GM18520 (cell line): ENCODE data around the gene MIA.
"Not testable (repeated sequence)": the region's sequence is repeated elsewhere in the genome, so short reads cannot be mapped to it uniquely, and the experiment has no call there.

Source experiments
- ATAC-seq: cut with Tn5 transposase; IDR thresholded peaks from one replicate; pipeline ENCODE4 v1.9.1; 2021; ENCODE audit not compliant: unreplicated experiment

Gene MIA

DNA sequence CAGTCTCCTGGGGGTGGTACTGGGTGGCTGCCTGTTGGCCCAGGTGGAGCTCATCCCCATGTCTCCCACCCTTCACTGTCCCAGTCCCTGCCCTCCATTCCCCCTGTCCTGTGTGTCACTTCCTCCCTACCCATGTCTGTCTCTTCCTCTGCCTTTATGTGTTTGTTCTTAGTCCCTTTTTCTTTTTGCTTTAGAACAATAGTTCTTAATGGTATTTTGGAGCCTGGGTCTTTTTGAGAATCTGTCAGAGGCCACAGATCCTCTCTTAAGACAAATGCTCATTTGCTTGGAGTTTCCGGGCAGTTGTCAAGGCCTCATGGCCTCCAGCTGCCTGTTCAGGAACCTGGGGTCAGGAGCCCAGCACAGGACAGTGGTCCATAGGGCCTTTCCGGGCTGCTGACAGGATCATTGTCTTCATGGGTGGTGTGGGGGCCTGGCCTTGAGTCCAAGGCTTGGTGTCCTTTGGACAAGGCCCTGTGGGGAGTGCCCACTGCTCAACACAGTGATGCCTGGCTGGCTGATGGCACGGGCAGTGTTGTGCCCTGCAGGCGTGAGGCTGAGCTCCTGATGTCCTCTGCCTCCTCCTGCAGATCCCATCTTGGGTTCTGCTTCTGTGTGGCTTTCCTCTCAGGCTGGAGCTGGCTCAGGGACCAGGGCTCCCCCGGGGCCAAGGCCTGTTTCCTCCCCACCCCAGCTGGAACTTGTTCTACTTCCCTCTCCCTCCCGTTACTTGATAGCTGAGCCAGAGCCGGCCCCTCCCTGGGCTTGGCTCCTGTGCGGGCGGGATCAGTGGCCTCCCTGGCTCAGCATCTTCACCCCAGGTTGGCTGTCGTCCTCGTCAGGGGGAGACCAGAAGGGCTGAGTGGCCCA lies 27.2 kb downstream of the MIA start:
- ATAC-seq = no peak

DNA sequence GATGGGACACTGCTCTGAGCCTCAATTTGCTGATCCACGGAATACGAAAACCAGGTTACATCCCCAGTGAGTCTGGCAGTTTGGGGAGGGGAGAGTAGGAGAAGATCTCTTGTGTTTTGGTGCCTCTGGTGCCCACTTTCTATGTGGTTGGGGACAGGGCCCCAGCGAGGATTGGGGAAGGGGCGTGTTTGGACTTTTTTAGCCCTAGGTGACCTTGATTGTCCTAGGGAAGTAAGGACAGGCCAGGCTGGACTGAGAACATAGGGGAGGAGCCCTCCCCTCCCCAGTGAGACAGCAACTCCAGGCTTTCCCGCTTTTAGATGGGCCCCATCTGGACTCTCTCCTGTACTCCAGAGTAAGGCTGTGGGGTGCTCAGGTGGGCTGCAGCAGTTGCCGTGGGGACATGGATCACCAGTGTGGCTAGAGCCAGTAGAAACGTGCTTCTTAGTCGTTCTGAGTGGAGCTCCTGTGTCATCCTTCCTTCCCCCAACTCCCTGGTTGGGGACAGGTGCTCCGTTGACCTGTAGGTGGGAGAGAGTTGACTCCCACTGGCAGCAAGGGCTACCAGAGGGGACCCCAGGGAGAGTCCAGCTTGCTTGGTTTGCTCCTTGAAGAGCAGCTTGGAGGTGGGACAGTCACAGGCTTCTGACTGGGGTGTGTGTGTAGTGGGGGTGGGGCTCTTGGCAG lies 28.0 kb downstream of the MIA start:
- ATAC-seq = no peak

DNA sequence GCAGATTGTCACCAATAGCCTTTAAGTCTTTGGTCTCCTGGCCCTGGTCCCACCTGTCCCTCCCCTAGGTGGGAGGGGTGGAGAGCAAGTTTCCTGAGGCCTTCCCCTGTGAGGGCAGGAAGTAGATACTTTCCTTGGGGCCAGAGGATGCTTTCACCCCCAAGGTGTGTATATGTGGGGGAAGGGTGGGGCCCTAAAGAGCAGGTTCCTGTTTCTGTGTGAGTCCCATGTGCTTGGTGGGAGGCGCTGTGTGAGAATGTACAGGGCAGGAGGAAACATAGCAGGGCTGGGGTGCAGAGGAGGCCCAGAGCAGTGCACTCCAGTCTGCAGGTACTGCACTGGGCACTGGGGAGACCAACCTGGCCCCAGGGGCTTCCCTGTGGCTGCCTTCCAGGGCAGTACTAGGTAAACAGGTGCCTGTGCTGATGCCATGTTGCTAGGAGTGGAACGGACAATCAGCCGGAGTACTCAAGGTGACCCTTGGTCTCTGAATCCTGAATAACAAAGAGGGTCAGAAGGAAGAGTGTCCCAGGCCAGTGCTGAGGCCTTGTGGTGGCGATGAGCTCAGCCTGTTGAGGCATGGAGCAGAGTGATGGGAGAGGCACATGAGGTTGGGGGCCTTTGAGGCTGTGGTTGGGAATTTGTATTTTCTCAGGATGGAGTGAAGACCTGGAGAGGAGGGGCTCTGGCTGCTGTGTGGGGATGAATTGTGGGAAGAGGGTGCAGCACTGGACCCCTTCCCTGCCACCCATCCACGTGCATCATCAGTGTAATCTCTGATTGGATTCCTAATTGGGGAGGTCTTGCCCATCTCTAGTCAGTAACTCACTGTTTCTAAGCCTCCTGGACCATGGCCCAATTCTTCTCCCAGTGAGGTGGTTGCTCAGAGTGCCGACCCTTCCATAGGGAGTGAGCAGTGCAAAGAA lies 28.8 kb downstream of the MIA start:
- no peak for ATAC-seq

DNA sequence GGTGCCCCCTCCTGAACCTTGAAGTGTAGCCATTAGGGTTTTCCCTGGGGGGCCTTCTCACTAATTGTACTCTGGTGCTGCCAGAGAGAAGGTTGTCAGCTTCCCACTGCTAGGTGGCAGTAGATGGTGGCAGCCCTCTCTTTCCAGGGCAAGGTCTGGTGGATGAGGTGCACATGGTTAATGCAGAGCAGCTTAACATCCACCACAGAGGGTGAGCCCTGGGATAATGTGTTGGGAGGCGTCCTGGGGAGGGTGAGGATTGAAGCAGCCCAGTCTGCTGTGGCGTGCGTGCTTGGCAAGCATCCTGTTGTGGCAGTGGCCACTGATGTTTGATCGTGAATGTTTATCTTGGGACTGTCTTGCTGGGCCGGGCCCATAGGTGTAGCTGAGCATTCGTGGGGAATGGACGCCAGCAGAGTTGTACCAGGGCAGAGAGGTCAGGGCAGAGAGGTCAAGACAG lies 29.5 kb downstream of the MIA start:
- no peak for ATAC-seq

DNA sequence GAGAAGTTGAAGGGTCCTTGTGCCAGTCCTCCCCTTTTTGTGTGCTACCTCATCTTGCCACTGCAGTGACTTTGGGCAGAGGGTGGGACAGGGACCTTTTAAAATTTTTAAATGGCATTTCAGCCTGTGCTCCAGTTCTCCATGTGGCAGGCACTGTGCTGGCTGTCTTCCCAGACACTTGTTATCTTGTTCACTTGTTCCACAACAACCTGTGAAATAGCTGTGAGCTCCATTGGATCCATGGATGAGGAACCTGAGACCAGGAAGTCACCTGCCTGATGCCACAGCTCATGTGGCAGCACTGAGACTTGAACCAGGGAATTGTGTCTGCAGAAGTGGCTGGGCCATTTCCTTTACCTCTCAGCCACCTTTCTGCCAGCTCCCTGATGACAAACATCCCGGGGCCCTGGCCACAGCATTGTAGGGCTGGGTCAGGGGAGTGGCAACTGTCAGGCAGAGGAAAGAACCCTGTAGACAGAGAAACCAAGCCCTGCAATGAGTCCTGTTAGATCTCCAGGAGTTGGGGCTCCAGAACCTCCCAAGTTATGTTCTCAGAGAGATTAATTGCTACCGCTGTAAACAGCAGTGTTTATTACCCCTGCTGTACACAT lies 30.0 kb downstream of the MIA start:
- ATAC-seq = no peak

DNA sequence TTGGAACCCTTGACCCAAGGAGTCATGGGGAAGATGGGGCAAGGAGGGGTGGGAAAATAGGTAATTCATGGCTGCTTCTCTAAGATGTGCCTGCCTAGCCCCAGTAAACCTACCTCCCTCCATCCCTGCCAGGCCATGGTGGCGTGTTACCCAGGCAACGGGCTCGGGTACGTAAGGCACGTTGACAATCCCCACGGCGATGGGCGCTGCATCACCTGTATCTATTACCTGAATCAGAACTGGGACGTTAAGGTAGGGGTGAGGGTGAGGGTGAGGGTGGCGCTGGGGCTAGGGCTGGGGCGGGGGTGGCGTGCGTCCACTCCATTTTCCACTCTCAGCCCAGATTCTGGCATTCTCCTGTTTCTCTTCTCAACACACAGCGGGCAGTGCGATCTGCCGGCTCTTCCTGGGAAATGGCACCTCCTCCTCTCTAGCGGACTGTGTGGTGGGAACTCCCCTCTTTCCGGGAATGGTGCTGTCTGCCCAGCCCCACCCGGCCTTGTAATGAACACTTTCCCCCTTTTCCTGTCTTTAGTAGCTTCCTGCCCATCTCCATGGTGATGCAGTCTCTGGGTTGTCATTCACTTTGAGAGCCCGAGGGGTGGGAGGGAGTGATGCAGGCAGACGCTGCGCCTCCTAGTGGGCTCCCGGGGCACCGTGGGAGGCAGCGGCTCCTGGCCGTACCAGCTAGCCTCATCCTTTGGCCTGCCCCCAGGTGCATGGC lies 31.3 kb downstream of the MIA start:
- ATAC-seq = no peak

DNA sequence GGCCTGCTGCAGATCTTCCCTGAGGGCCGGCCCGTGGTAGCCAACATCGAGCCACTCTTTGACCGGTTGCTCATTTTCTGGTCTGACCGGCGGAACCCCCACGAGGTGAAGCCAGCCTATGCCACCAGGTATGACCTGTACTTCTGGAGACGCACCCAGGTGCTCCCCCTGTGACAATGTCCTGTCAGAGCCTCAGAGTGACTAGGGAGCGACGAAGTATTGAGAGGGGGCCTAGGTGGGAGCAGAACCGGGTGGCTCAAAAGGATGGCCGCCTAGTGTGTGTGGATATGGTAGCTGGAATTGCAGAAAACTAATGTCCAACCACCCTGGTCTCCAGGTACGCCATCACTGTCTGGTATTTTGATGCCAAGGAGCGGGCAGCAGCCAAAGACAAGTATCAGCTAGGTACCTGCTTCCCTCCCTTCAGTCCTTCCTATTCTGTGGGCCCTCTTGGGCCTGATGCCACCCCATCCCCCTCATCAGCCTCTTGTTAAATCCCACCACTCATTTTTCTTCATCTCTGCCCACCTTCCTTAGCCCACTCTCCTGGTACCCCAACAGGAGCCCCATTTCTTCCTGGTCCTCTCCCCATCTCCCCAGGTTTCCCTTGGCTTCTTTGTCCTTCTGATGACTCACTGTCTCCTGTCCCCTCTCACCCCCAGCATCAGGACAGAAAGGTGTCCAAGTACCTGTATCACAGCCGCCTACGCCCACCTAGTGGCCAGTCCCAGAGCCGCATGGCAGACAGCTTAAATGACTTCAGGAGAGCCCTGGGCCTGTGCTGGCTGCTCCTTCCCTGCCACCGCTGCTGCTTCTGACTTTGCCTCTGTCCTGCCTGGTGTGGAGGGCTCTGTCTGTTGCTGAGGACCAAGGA lies 32.1 kb downstream of the MIA start:
- no peak for ATAC-seq

DNA sequence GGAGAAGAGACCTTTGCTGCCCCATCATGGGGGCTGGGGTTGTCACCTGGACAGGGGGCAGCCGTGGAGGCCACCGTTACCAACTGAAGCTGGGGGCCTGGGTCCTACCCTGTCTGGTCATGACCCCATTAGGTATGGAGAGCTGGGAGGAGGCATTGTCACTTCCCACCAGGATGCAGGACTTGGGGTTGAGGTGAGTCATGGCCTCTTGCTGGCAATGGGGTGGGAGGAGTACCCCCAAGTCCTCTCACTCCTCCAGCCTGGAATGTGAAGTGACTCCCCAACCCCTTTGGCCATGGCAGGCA lies 32.7 kb downstream of the MIA start:
- ATAC-seq = no peak

DNA sequence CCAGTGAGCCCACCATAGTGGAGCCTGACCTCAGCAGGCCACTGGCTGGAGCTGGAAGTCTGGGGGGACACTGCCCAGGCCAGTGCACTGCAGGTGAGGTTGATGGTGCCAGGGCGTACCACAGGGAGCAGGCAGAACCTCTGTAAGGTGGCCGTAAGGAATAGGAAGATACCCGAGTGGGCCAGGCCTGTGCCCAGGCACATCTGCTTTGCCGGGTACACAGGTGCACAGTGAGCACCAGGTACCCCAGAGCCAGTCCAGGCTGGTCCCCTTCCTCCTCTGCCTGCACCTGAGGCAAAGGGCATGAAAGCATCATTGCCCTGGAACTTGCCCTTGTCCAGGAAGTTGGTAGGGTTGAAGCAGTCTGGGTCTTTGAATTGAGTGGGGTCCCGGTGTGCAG lies 33.2 kb downstream of the MIA start:
- no peak for ATAC-seq

DNA sequence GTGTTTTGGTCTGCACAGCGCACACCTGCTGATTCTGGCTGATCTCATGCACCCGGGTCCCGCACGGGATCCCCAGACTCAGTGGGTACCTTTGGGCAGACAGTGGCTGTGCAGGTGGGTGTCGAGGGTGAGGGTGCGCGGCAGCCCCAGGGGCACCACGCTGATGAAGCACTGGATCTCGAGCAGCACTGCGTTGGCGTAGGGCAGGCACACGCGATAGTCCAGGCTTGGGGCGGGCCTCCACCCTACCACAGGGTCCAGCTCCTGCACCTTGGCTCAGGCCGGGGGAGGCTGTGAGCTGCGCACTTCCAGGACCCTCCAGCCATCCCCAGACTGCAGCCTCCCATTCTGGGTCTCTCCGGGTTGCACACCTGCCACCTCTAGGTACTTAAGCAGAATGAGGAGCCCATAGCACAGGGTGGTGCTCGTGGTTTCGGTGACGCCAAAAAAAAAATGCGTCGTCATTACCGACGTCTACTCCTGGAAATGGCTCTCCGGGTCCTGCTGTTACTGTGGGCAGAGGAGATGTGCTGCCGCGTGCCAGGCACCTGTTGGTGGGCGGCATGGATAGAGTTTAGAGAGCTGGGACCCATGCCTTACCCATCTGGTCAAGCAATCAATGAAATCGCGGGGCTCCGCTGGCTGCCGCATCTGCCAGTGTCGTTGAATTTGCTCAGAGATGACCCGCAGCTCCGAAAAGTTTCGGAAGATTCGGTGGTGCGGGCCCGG lies 34.2 kb downstream of the MIA start:
- no peak for ATAC-seq

DNA sequence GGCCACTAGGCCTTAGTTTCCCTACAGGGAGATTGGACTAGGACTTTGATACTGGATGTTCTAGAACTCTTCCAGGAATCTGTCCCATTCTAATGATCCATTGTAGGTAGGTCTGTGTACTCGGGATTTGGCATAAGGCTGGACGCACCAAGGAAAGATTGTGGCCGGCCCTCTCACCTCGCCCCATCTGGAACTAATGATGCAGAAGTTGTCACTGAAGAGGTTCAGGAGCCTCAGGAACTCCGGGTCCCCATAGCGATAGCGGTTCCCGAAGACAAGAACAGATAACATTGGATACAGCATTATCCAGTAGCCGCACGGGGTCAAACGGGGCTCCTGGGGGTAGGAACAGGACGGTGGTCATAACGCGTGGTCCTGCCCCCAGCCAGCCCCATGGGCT lies 34.8 kb downstream of the MIA start:
- no peak for ATAC-seq

DNA sequence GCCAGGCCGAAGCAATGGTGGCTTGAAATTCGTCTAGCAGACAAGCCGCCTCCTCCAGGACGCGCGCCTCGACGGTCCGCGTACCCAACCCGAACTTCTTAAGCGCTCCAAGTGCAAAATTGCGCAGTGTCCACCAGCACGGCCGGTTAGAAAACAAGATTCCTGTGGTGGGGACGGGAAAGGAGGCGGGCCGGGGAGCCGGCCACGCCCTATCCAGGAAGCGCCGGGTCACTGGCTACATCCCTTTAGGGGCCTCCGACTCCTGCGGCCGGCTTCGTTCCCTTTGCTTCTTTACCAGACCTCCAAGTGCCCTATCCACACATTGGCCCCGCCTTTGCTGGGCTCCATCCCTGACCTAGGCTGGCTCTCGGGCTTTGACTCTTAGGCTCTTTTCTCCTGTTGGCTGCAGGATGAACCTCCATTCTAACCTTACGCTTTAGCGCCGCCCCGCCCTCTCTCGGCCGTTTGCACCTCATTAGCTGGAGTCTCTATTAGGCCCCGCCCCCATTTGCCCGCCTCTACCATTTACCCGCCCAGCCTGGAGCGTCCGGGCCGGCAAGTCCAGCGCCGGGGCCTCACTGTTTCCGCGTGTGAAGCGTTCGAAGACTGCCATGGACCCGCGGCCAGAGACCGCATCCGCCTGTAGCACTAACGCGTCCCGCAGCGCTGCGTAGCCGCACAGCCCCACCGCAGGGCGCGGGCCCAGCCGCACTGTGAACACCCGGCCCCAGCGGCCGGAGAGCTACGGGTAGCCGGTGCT lies 35.5 kb downstream of the MIA start:
- not testable (repeated sequence) for ATAC-seq

DNA sequence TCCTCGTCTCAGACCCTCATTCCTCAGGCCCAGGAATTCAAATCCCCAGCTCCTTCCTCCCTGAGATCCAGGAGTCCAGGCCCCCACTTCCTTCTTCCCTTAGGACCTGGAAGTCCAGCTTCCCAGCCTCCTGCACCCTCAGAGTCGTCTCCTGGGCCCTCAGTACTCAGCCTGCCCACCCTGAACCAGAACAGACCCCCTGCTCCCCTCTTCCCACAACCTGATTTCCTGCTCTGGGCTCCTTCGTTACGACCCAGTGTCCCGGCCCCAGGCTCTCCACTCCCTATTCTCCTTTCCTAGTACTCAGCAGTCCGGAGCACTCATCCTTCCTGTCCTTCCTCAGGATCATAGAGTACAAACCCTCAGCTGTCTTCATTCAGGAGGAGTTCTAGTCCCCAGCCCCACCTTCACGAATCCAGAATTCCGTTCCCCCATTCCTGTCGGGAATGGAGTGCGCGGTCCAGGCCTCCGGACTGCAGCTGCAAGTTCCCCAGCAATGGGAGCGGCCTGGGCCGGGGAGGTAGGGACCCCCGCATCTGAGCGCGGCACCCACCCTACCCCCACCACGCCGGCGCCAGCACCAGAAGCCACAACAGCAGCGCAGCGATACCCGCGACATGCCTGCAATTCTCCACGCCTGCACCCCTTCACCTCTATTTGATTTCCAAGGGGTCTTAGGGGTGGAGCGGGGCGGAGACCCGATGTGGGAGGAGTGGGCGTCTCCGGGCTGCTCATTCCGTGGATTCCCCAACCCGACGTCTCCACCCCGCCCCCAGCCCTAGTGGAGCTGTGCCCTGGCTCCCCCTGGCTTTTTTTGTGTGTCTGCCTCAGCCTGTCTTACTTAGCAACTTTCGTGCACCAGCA lies 36.4 kb downstream of the MIA start:
- no peak for ATAC-seq

DNA sequence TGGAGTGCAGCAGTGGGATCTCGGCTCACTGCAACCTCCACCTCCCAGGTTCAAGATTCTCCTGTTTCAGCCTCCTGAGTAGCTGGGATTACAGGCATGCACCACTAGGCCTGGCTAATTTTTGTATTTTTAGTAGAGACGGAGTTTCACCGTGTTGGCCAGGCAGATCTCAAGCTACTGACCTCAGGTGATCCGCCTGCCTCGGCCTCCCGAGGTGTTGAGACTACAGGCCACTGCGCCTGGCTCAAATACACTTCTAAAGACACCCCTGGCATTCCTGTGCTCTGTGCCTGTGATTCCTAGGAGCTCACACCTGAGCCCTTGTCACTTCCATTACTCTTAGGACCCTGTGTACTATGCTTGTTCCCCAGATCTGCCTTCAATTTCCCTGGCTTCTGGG lies 37.2 kb downstream of the MIA start:
- not testable (repeated sequence) for ATAC-seq

DNA sequence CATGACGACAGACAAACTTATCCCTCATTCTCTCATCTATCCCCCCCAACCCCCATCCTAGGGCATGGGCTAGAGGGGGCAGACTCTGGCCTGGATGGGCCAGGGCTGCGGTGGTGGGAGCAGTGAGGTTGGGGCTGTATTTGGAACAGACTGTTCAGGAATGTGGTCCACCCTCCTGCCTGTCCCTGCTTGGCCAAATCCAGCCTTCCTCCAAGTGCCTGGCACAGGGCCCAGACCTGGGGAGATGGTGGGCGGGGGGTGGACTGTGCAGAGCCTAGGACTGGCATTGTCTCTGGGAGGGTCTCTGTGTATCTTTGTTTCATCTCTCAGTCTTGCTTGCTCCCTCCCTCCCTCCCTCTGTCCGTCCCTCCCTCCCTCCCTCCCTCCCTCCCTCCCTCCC lies 37.9 kb downstream of the MIA start:
- no peak for ATAC-seq

DNA sequence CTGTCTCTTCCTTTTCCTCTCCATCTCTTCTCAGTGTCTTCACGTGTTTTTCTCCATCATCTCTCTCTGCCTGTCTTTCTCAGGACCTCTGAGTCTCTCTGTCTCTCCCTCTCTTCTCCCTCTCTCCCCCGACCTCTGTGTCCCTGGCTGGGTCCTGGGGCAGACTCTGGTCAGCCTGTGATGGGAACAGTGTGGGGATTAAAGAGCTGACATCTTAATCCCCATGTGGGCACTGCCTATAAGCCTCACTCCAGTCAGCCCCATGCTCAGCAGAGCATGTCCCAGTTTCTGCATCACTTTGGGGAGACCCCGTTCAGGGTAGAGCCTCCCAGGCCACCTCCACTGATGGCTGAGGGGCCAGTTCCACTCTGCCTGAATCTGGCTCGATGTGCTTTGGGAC lies 39.9 kb downstream of the MIA start:
- no peak for ATAC-seq
